ENCODE data around the gene EZR. TPM values are rescaled to one million over a fixed set of nuclear protein-coding genes. Genes with fewer than 3 reads are reported as not detected.

EZR gene
- total RNA-seq, 4 donors from 2014 or later, result 83.7 to 168 (median 144) TPM

DNA sequence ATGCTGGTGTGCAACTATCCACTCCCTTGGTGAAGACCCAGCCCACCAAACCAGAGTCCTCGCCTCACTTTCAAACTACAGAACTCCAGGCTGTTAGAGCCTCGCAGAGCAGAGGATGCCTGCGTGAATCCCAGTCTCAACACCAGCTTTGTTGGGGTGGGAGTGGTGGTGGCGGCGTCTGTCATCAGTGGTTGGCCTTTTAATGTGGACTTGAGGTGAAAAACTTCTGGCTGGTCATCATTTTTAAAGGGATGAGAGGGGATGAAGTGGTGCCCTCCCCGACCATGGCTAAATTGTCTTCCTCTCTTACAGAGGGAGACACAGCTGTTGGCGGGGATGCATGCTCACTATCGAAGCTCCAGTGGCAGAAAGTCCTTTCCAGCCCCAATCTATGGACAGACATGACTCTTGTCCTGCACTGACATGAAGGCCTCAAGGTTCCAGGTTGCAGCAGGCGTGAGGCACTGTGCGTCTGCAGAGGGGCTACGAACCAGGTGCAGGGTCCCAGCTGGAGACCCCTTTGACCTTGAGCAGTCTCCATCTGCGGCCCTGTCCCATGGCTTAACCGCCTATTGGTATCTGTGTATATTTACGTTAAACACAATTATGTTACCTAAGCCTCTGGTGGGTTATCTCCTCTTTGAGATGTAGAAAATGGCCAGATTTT is 54.9 kb downstream of the EZR start:
- Histone ChIP-seq H3K27me3 (no peaks in the 10 kb centered on the region), H3K27ac (peak overlapping the region in 1 of 4 donors; percentile 34), H3K4me1 (no peaks in the 10 kb centered on the region), H3K9me3 (no peaks in the 10 kb centered on the region), H3K36me3 (peaks cover 3 to 68% (median 29%) of the 10 kb centered on the region in 3 donors), H3K4me3 (no peak overlapping the region)
- WGBS, 2 donors, result 88 to 91% methylated on average over 12 to 14 of the region's 14 CpGs
- TF ChIP-seq EP300 (IDR thresholded peaks at IDR 0.05), result no peak
- TF ChIP-seq POLR2A (IDR thresholded peaks at IDR 0.05), result no peak
- TF ChIP-seq, protein P1, sequence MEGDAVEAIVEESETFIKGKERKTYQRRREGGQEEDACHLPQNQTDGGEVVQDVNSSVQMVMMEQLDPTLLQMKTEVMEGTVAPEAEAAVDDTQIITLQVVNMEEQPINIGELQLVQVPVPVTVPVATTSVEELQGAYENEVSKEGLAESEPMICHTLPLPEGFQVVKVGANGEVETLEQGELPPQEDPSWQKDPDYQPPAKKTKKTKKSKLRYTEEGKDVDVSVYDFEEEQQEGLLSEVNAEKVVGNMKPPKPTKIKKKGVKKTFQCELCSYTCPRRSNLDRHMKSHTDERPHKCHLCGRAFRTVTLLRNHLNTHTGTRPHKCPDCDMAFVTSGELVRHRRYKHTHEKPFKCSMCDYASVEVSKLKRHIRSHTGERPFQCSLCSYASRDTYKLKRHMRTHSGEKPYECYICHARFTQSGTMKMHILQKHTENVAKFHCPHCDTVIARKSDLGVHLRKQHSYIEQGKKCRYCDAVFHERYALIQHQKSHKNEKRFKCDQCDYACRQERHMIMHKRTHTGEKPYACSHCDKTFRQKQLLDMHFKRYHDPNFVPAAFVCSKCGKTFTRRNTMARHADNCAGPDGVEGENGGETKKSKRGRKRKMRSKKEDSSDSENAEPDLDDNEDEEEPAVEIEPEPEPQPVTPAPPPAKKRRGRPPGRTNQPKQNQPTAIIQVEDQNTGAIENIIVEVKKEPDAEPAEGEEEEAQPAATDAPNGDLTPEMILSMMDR (IDR thresholded peaks at IDR 0.05), result no peak
- DNase-seq (ENCODE audit: low spot score in 2 of 2), result no peak

GRCh38 chr6:158763434-158764182 is 55.6 kb downstream of the EZR start:
- Histone ChIP-seq H3K9me3 (no peaks in the 10 kb centered on the region), H3K4me1 (no peaks in the 10 kb centered on the region), H3K27ac (peak overlapping the region in 1 of 4 donors; percentile 34), H3K36me3 (peaks cover 1 to 64% (median 22%) of the 10 kb centered on the region in 3 donors), H3K4me3 (no peak overlapping the region), H3K27me3 (no peaks in the 10 kb centered on the region)
- 63 to 68% methylated on average over 11 of the region's 11 CpGs for WGBS, 2 donors
- TF ChIP-seq EP300 (IDR thresholded peaks at IDR 0.05) (no peak), POLR2A (IDR thresholded peaks at IDR 0.05) (no peak)
- TF ChIP-seq, protein P1 (IDR thresholded peaks at IDR 0.05), result no peak
- no peak for DNase-seq (ENCODE audit: low spot score in 2 of 2)

- H3K27ac ChIP-seq, result no peak overlapping the region
- H3K36me3 ChIP-seq, result peaks cover 0 to 57% (median 15%) of the 10 kb centered on the region in 3 donors
- H3K9me3 ChIP-seq, result no peaks in the 10 kb centered on the region
- H3K4me3 ChIP-seq, result no peak overlapping the region
- peak in 1 of 2 donors; percentile 33 for DNase-seq (ENCODE audit: low spot score in 2 of 2)
- H3K4me1 ChIP-seq, result no peaks in the 10 kb centered on the region
- TF ChIP-seq POLR2A (IDR thresholded peaks at IDR 0.05) (no peak), EP300 (IDR thresholded peaks at IDR 0.05) (no peak)
- TF ChIP-seq, protein P1 (IDR thresholded peaks at IDR 0.05), result no peak
- 76 to 80% methylated on average over 12 of the region's 12 CpGs for WGBS, 2 donors
- no peaks in the 10 kb centered on the region for H3K27me3 ChIP-seq
Observed at GRCh38 chr6:158762787-158763433, 56.3 kb downstream of the EZR start.

- DNase-seq (ENCODE audit: low spot score in 2 of 2), result no peak
- WGBS, 2 donors, result 88 to 91% methylated on average over 10 of the region's 10 CpGs
- H3K9me3 ChIP-seq, result no peaks in the 10 kb centered on the region
- peaks cover 0 to 46% (median 4%) of the 10 kb centered on the region in 3 donors for H3K36me3 ChIP-seq
- no peaks in the 10 kb centered on the region for H3K4me1 ChIP-seq
- TF ChIP-seq POLR2A (IDR thresholded peaks at IDR 0.05) (no peak), EP300 (IDR thresholded peaks at IDR 0.05) (no peak)
- TF ChIP-seq, protein P1 (IDR thresholded peaks at IDR 0.05), result no peak
- no peaks in the 10 kb centered on the region for H3K27me3 ChIP-seq
- no peak overlapping the region for H3K27ac ChIP-seq
- no peak overlapping the region for H3K4me3 ChIP-seq
Observed at GRCh38 chr6:158761746-158762145, 57.4 kb downstream of the EZR start.

All from tibial nerve (tissue), 4 donors.